Measurements from ENCODE around the gene CAT. TPM values are rescaled to one million over a fixed set of nuclear protein-coding genes. Genes with fewer than 3 reads are reported as not detected.

The CAT gene
- total and polyA plus RNA-seq, 9 donors, result 38.5 to 125 (median 53.9) TPM

GRCh38 chr11:34483106-34483874 is 44.6 kb downstream of the CAT start:
- 81 to 89% (median 87%) methylated on average over 9 of the region's 9 CpGs for WGBS, 3 donors
- H3K4me1 ChIP-seq (ENCODE audit: insufficient read depth), result no peaks in the 10 kb centered on the region
- no peaks in the 10 kb centered on the region for H3K36me3 ChIP-seq
- TF ChIP-seq POLR2A (IDR thresholded peaks at IDR 0.05), result no peak
- TF ChIP-seq CTCF (IDR thresholded peaks at IDR 0.05), result no peak
- TF ChIP-seq EP300 (IDR thresholded peaks at IDR 0.05), result no peak
- intact Hi-C loops (cut with DNase I), result no loop called here
- no peak for DNase-seq
- no peak overlapping the region for H3K27ac ChIP-seq
- H3K4me3 ChIP-seq, result no peak overlapping the region
- H3K9me3 ChIP-seq, result no peaks in the 10 kb centered on the region
- H3K27me3 ChIP-seq, result no peaks in the 10 kb centered on the region

- Histone ChIP-seq H3K27ac (no peak overlapping the region), H3K4me3 (no peak overlapping the region), H3K27me3 (no peaks in the 10 kb centered on the region), H3K9me3 (no peaks in the 10 kb centered on the region), H3K36me3 (no peaks in the 10 kb centered on the region), H3K4me1 (ENCODE audit: insufficient read depth) (no peaks in the 10 kb centered on the region)
- no peak for TF ChIP-seq POLR2A (IDR thresholded peaks at IDR 0.05)
- no peak for TF ChIP-seq CTCF (IDR thresholded peaks at IDR 0.05)
- TF ChIP-seq EP300 (IDR thresholded peaks at IDR 0.05), result no peak
- no peak for DNase-seq
- WGBS, 3 donors, result 79 to 91% (median 88%) methylated on average over 7 of the region's 7 CpGs
- intact Hi-C loops (cut with DNase I), result no loop called here
Measured at GRCh38 chr11:34487430-34487829, 48.7 kb downstream of the CAT start.

- H3K27me3 ChIP-seq, result no peaks in the 10 kb centered on the region
- TF ChIP-seq CTCF (IDR thresholded peaks at IDR 0.05) (no peak), EP300 (IDR thresholded peaks at IDR 0.05) (no peak), POLR2A (IDR thresholded peaks at IDR 0.05) (no peak)
- H3K36me3 ChIP-seq, result no peaks in the 10 kb centered on the region
- H3K4me3 ChIP-seq, result no peak overlapping the region
- 82 to 85% (median 83%) methylated on average over 12 of the region's 12 CpGs for WGBS, 3 donors
- no peaks in the 10 kb centered on the region for H3K9me3 ChIP-seq
- no peaks in the 10 kb centered on the region for H3K4me1 ChIP-seq (ENCODE audit: insufficient read depth)
- no peak overlapping the region for H3K27ac ChIP-seq
- no peak for DNase-seq
- intact Hi-C loops (cut with DNase I), result no loop called here
Measured at GRCh38 chr11:34488855-34489557, 50.3 kb downstream of the CAT start.

- Histone ChIP-seq H3K4me3 (no peak overlapping the region), H3K27me3 (no peaks in the 10 kb centered on the region), H3K4me1 (ENCODE audit: insufficient read depth) (no peaks in the 10 kb centered on the region), H3K9me3 (no peaks in the 10 kb centered on the region), H3K27ac (no peak overlapping the region), H3K36me3 (no peaks in the 10 kb centered on the region)
- TF ChIP-seq EP300 (IDR thresholded peaks at IDR 0.05) (no peak), CTCF (IDR thresholded peaks at IDR 0.05) (no peak), POLR2A (IDR thresholded peaks at IDR 0.05) (no peak)
- intact Hi-C loops (cut with DNase I), result loop anchor here in 1 of 4 donors (10.0 kb wide), 2 partner anchors 126 to 656 kb away; no protein-coding TSS in a partner anchor
- WGBS, 3 donors, result 71 to 88% (median 86%) methylated on average over 2 of the region's 2 CpGs
- no peak for DNase-seq
Measured at GRCh38 chr11:34490304-34490703, 51.6 kb downstream of the CAT start.
